ENCODE measurements around the gene REP15. TPM values are rescaled to one million over a fixed set of nuclear protein-coding genes. Genes with fewer than 3 reads are reported as not detected.

The REP15 gene
- total and polyA plus RNA-seq, 4 donors, result 0.58 to 2.1 (median 1.0) TPM

GRCh38 chr12:27689558-27690180, 6.6 kb upstream of the REP15 start:
- peaks cover 0 to 61% (median 43%) of the 10 kb centered on the region in 4 donors for H3K36me3 ChIP-seq (ENCODE audit: control insufficient read depth in 4 of 4, insufficient read depth in 3 of 4, low read depth in 1 of 4, low read length in 3 of 4)
- no peak for DNase-seq (ENCODE audit: low spot score)

More at GRCh38 chr12:27689558-27690180, 6.6 kb upstream of the REP15 start:
- 96% methylated on average over 13 of the region's 13 CpGs for WGBS
- Histone ChIP-seq H3K4me3 (ENCODE audit: low read depth in 1 of 3, low read length in 3 of 3) (no peak overlapping the region), H3K27me3 (ENCODE audit: control insufficient read depth in 4 of 4, insufficient read depth in 4 of 4, low read length in 3 of 4) (no peaks in the 10 kb centered on the region), H3K27ac (ENCODE audit: low read depth in 1 of 2, low read length in 2 of 2) (no peak overlapping the region), H3K9ac (ENCODE audit: low read depth in 1 of 2, low read length in 2 of 2) (no peak overlapping the region), H3K4me1 (ENCODE audit: control insufficient read depth in 4 of 4, insufficient read depth in 4 of 4, low read length in 3 of 4) (peaks cover 0 to 2% (median 0%) of the 10 kb centered on the region in 4 donors), H3K9me3 (ENCODE audit: control insufficient read depth in 4 of 4, low read length in 3 of 4) (no peaks in the 10 kb centered on the region)
- no peak for TF ChIP-seq EGR1 (IDR thresholded peaks at IDR 0.05; ENCODE audit: low read depth in 2 of 2)
- TF ChIP-seq HNF4A (conservative IDR thresholded peaks at IDR 0.05), result no peak
- TF ChIP-seq SP1 (IDR thresholded peaks at IDR 0.05), result no peak
- TF ChIP-seq HNF4G (IDR thresholded peaks at IDR 0.05), result no peak
- no peak for TF ChIP-seq ATF3 (IDR thresholded peaks at IDR 0.05)
- TF ChIP-seq MAX (IDR thresholded peaks at IDR 0.05), result no peak
- no peak for TF ChIP-seq FOXA1 (IDR thresholded peaks at IDR 0.05)
- TF ChIP-seq REST (IDR thresholded peaks at IDR 0.05), result no peak
- no peak for TF ChIP-seq RXRA (IDR thresholded peaks at IDR 0.05)
- no peak for TF ChIP-seq FOXA2 (IDR thresholded peaks at IDR 0.05)
- no peak for TF ChIP-seq ZBTB33 (IDR thresholded peaks at IDR 0.05)
- TF ChIP-seq NR2F2 (IDR thresholded peaks at IDR 0.05), result no peak
- no peak for TF ChIP-seq JUND (IDR thresholded peaks at IDR 0.05)

Measured in liver (tissue), 9 donors.